ENCODE measurements around the gene ATP1A4. TPM values are rescaled to one million over a fixed set of nuclear protein-coding genes. Genes with fewer than 3 reads are reported as not detected.

Gene ATP1A4
- total and polyA plus RNA-seq, 2 of the 13 experiments (the other 11 are each of a cell fraction or from before 2014, with no cell fraction given): not detected

DNA sequence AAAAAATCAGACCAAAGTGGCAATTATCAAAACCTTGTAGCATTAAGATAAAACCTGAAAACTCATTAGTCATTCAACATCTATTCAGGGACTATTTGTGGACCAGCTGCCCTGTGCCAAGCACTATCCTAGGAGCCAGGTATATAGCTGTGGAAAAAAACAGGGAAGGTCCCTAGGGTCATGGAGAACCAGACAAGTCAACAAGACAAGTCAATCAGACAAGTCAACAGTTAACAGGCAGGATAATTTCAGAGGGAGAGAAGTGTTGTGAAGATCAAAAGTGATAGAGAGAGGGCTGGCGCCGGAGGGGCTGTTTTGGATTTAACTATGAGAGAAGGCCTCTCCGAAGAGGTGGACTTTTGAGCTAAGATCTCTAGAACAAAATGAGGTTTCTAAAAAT, 3.3 kb upstream of the ATP1A4 start (continued):
- no peak for TF ChIP-seq ZNF644 (CRISPR knock-in tag; IDR thresholded peaks at IDR 0.05; ENCODE audit: low read depth)
- TF ChIP-seq NFATC3 (CRISPR knock-in tag; IDR thresholded peaks at IDR 0.05): no peak
- TF ChIP-seq GABPB1 (CRISPR knock-in tag; IDR thresholded peaks at IDR 0.05): no peak
- peak; percentile 60 for TF ChIP-seq HNF4A (CRISPR knock-in tag; IDR thresholded peaks at IDR 0.05)
- no peak for TF ChIP-seq TBL1XR1 (IDR thresholded peaks at IDR 0.05; ENCODE audit: borderline replicate concordance, low read length, partially characterized antibody)
- no peak for TF ChIP-seq RNF2 (conservative IDR thresholded peaks at IDR 0.05; ENCODE audit: low read depth)
- TF ChIP-seq, protein P1, sequence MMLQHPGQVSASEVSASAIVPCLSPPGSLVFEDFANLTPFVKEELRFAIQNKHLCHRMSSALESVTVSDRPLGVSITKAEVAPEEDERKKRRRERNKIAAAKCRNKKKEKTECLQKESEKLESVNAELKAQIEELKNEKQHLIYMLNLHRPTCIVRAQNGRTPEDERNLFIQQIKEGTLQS (CRISPR knock-in tag; IDR thresholded peaks at IDR 0.05): no peak
- TF ChIP-seq, protein P2, sequence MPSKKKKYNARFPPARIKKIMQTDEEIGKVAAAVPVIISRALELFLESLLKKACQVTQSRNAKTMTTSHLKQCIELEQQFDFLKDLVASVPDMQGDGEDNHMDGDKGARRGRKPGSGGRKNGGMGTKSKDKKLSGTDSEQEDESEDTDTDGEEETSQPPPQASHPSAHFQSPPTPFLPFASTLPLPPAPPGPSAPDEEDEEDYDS (CRISPR knock-in tag; IDR thresholded peaks at IDR 0.05): no peak
- 0 out of 2 replicates have a peak, but pooled peaks have one; percentile 26 for TF ChIP-seq MED1 (CRISPR knock-in tag; IDR thresholded peaks at IDR 0.05)
- TF ChIP-seq SNAPC2 (CRISPR knock-in tag; IDR thresholded peaks at IDR 0.05): no peak
- TF ChIP-seq TARDBP (CRISPR knock-in tag; IDR thresholded peaks at IDR 0.05): peak; percentile 43; the same call in 1 of the 2 replicates
- TF ChIP-seq, protein P3, sequence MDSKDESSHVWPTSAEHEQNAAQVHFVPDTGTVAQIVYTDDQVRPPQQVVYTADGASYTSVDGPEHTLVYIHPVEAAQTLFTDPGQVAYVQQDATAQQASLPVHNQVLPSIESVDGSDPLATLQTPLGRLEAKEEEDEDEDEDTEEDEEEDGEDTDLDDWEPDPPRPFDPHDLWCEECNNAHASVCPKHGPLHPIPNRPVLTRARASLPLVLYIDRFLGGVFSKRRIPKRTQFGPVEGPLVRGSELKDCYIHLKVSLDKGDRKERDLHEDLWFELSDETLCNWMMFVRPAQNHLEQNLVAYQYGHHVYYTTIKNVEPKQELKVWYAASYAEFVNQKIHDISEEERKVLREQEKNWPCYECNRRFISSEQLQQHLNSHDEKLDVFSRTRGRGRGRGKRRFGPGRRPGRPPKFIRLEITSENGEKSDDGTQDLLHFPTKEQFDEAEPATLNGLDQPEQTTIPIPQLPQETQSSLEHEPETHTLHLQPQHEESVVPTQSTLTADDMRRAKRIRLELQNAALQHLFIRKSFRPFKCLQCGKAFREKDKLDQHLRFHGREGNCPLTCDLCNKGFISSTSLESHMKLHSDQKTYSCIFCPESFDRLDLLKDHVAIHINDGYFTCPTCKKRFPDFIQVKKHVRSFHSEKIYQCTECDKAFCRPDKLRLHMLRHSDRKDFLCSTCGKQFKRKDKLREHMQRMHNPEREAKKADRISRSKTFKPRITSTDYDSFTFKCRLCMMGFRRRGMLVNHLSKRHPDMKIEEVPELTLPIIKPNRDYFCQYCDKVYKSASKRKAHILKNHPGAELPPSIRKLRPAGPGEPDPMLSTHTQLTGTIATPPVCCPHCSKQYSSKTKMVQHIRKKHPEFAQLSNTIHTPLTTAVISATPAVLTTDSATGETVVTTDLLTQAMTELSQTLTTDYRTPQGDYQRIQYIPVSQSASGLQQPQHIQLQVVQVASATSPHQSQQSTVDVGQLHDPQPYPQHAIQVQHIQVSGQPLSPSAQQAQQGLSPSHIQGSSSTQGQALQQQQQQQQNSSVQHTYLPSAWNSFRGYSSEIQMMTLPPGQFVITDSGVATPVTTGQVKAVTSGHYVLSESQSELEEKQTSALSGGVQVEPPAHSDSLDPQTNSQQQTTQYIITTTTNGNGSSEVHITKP (CRISPR knock-in tag; IDR thresholded peaks at IDR 0.05; ENCODE audit: low read depth): no peak
- peak; percentile 77 for TF ChIP-seq FOXA3 (CRISPR knock-in tag; IDR thresholded peaks at IDR 0.05)
- peak; percentile 88 for TF ChIP-seq NR2F6 (IDR thresholded peaks at IDR 0.05)
- TF ChIP-seq NR2F6 (CRISPR knock-in tag; IDR thresholded peaks at IDR 0.05): peak; percentile 87
- peak; percentile 44; the same call in 1 of the 2 replicates for TF ChIP-seq SAP130 (CRISPR knock-in tag; IDR thresholded peaks at IDR 0.05; ENCODE audit: low read depth)
- no peak for TF ChIP-seq TCF7L2 (IDR thresholded peaks at IDR 0.05; ENCODE audit: low read depth, low read length)
- TF ChIP-seq, protein P4, sequence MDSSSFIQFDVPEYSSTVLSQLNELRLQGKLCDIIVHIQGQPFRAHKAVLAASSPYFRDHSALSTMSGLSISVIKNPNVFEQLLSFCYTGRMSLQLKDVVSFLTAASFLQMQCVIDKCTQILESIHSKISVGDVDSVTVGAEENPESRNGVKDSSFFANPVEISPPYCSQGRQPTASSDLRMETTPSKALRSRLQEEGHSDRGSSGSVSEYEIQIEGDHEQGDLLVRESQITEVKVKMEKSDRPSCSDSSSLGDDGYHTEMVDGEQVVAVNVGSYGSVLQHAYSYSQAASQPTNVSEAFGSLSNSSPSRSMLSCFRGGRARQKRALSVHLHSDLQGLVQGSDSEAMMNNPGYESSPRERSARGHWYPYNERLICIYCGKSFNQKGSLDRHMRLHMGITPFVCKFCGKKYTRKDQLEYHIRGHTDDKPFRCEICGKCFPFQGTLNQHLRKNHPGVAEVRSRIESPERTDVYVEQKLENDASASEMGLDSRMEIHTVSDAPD (CRISPR knock-in tag; IDR thresholded peaks at IDR 0.05): no peak
- no peak for TF ChIP-seq SIN3B (IDR thresholded peaks at IDR 0.05; ENCODE audit: low read length)
- no peak for TF ChIP-seq ZNF136 (CRISPR knock-in tag; IDR thresholded peaks at IDR 0.05; ENCODE audit: low read depth)
- TF ChIP-seq, protein P5, sequence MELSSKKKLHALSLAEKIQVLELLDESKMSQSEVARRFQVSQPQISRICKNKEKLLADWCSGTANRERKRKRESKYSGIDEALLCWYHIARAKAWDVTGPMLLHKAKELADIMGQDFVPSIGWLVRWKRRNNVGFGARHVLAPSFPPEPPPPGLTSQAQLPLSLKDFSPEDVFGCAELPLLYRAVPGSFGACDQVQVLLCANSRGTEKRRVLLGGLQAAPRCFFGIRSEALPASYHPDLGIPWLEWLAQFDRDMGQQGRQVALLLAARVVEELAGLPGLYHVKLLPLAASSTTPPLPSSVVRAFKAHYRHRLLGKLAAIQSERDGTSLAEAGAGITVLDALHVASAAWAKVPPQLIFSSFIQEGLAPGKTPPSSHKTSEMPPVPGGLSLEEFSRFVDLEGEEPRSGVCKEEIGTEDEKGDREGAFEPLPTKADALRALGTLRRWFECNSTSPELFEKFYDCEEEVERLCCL (CRISPR knock-in tag; IDR thresholded peaks at IDR 0.05; ENCODE audit: borderline replicate concordance): no peak
- TF ChIP-seq ZFY (CRISPR knock-in tag; IDR thresholded peaks at IDR 0.05): no peak
- TF ChIP-seq, protein P6, sequence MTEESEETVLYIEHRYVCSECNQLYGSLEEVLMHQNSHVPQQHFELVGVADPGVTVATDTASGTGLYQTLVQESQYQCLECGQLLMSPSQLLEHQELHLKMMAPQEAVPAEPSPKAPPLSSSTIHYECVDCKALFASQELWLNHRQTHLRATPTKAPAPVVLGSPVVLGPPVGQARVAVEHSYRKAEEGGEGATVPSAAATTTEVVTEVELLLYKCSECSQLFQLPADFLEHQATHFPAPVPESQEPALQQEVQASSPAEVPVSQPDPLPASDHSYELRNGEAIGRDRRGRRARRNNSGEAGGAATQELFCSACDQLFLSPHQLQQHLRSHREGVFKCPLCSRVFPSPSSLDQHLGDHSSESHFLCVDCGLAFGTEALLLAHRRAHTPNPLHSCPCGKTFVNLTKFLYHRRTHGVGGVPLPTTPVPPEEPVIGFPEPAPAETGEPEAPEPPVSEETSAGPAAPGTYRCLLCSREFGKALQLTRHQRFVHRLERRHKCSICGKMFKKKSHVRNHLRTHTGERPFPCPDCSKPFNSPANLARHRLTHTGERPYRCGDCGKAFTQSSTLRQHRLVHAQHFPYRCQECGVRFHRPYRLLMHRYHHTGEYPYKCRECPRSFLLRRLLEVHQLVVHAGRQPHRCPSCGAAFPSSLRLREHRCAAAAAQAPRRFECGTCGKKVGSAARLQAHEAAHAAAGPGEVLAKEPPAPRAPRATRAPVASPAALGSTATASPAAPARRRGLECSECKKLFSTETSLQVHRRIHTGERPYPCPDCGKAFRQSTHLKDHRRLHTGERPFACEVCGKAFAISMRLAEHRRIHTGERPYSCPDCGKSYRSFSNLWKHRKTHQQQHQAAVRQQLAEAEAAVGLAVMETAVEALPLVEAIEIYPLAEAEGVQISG (CRISPR knock-in tag; IDR thresholded peaks at IDR 0.05): no peak

Data from HepG2 (cell line).